ENCODE results near the gene PRAF2. TPM values are rescaled to one million over a fixed set of nuclear protein-coding genes. Genes with fewer than 3 reads are reported as not detected.

The PRAF2 gene
- total RNA-seq, 3 donors from 2014 or later (not counting 1 experiment from before 2014, with no cell fraction given): 18.1 to 24.8 (median 19.9) TPM

DNA sequence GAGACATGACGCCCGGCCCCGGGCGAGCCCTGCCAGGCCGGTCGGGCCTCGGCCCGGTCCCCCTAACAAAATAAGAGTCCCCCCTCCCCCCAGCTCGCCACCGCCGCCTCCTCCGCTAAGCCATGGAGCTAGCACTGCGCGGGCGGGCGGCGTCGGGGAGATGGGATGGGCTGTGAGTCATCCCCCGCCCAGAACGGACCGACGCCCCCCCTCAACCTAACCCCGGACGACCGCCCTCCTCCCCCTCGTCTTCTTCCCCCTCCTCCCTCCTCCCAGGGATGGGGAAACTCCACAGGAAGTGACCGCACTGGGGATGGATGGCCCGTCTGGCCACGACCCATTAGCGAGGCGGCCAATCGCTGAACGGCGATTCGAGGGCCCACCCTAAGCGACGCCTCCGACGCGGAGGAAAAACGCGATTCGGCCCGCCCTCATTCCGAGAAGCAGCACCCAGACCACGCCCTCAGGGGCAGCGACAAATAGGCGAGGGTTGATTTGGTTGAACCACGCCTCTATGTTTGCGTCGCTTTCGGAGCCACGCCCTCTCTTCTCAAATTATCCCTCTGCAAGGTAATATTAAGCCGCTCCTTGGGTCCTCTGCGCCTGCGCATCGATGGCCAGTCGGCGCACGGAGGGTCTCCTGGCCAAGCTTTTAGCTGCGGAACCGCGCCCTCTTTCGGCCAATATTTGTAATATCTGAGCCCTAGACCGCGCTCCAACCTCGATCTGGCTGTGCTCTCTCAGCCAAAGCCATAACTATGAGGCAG is 30.4 kb downstream of the PRAF2 start, which contains the start of gene TFE3:
Gene TFE3, minus strand, starts transcription at position 138 of the 767 bp plus-strand sequence. Its CDS starts 131 bp downstream, at position 7.
- Histone ChIP-seq H3K9me3 (ENCODE audit: control insufficient read depth, insufficient read depth, low read length) (no peaks in the 10 kb centered on the region), H3K4me1 (ENCODE audit: control insufficient read depth, insufficient read depth, low read length) (peaks cover 33% of the 10 kb centered on the region), H3K36me3 (ENCODE audit: control insufficient read depth, insufficient read depth, low read length) (peaks cover 10% of the 10 kb centered on the region), H3K27me3 (ENCODE audit: control insufficient read depth, insufficient read depth, low read length) (no peaks in the 10 kb centered on the region), H3K27ac (ENCODE audit: low read length) (peak within 1 kb of the TSS; percentile 94), H3K4me3 (ENCODE audit: low read length) (peak within 1 kb of the TSS; percentile 66)
- no peaks in the 10 kb centered on the region for H3K36me3 Mint-ChIP-seq
- ATAC-seq (peak; percentile 86 to 95 (median 86)), DNase-seq (peak; percentile 90 to 97)
- peak within 1 kb of the TSS; percentile 86 for H3K4me3 Mint-ChIP-seq
- no peaks in the 10 kb centered on the region for H3K27me3 Mint-ChIP-seq (ENCODE audit: low read depth in 2 of 2)
- no peaks in the 10 kb centered on the region for H3K9me3 Mint-ChIP-seq
- H3K4me1 Mint-ChIP-seq: peaks cover 23 to 33% of the 10 kb centered on the region in 2 donors
- H3K27ac Mint-ChIP-seq: peak within 1 kb of the TSS; percentile 89 to 92
- intact Hi-C loops (cut with micrococcal nuclease): loop anchor here (1.0 to 5.0 kb wide), 3 partner anchors 41 to 126 kb away; partner anchors contain the start of genes GRIPAP1 and PIM2
- WGBS (ENCODE audit: insufficient coverage): 0% methylated on average over 52 of the region's 67 CpGs
- TF ChIP-seq, protein P1, sequence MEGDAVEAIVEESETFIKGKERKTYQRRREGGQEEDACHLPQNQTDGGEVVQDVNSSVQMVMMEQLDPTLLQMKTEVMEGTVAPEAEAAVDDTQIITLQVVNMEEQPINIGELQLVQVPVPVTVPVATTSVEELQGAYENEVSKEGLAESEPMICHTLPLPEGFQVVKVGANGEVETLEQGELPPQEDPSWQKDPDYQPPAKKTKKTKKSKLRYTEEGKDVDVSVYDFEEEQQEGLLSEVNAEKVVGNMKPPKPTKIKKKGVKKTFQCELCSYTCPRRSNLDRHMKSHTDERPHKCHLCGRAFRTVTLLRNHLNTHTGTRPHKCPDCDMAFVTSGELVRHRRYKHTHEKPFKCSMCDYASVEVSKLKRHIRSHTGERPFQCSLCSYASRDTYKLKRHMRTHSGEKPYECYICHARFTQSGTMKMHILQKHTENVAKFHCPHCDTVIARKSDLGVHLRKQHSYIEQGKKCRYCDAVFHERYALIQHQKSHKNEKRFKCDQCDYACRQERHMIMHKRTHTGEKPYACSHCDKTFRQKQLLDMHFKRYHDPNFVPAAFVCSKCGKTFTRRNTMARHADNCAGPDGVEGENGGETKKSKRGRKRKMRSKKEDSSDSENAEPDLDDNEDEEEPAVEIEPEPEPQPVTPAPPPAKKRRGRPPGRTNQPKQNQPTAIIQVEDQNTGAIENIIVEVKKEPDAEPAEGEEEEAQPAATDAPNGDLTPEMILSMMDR (IDR thresholded peaks at IDR 0.05): peak; percentile 30

- ATAC-seq: no peak
- Mint-ChIP-seq H3K27me3 (ENCODE audit: low read depth in 2 of 2) (no peaks in the 10 kb centered on the region), H3K4me3 (peak overlapping the region; percentile 86), H3K4me1 (peaks cover 23 to 33% of the 10 kb centered on the region in 2 donors), H3K36me3 (no peaks in the 10 kb centered on the region), H3K9me3 (no peaks in the 10 kb centered on the region), H3K27ac (peak overlapping the region; percentile 89 to 92)
- intact Hi-C loops (cut with micrococcal nuclease): loop anchor here (1.0 to 5.0 kb wide), 3 partner anchors 40 to 125 kb away; partner anchors contain the start of genes GRIPAP1 and PIM2
- Histone ChIP-seq H3K4me1 (ENCODE audit: control insufficient read depth, insufficient read depth, low read length) (peaks cover 33% of the 10 kb centered on the region), H3K27me3 (ENCODE audit: control insufficient read depth, insufficient read depth, low read length) (no peaks in the 10 kb centered on the region), H3K36me3 (ENCODE audit: control insufficient read depth, insufficient read depth, low read length) (peaks cover 16% of the 10 kb centered on the region), H3K4me3 (ENCODE audit: low read length) (peak overlapping the region; percentile 66), H3K27ac (ENCODE audit: low read length) (peak overlapping the region; percentile 94), H3K9me3 (ENCODE audit: control insufficient read depth, insufficient read depth, low read length) (no peaks in the 10 kb centered on the region)
- TF ChIP-seq, protein P1 (IDR thresholded peaks at IDR 0.05): no peak
- no peak for DNase-seq
- under 1% methylated on average over 29 of the region's 29 CpGs for WGBS (ENCODE audit: insufficient coverage)
These were observed 31.1 kb downstream of the PRAF2 start for GRCh38 chrX:49042581-49043219.

DNA sequence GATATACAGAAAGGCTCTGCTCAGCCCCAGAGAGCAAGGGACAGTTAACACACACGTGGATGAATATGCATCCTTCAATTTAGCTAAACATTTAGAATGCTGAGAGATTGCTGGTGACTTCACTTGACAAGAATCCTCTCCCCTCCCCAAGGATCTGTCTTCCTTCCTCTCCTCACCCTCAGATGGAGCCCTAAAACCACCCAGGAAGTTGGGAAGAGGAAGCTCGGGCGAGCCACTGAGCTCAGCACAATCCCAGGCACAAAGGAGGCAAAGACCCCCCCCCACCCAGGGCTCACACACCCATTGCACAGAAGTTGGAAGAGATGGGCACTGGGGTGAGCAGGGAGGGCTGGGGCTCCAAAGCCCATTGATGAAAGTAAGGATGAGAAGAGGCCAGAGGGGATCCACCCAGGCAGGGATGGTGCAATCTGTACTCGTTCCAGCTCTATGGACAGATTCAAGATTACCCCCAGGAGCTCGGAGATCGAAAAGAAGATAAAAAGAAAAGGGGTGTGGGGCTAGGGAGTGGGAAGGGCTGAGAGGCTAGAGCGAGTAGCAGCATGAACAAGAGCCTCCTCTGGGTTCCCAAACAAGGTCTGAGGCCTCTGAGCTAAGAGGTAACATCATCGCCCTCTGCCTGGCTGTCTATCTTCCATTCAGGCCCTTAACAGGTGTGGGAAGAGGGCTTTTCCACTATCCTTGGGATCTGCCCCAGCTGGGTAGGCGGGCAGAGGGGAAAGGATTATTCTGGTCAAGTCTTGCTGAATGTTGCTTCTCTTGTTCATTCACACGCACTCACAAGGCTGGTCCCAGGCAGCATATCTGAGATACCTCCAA is 31.8 kb downstream of the PRAF2 start:
- no peaks in the 10 kb centered on the region for H3K36me3 Mint-ChIP-seq
- 32% methylated on average over 4 of the region's 10 CpGs for WGBS (ENCODE audit: insufficient coverage)
- intact Hi-C loops (cut with micrococcal nuclease): loop anchor here (2.0 to 5.0 kb wide), 2 partner anchors 39 to 125 kb away; partner anchors contain the start of genes GRIPAP1 and PIM2
- H3K4me1 Mint-ChIP-seq: peaks cover 23 to 33% of the 10 kb centered on the region in 2 donors
- peak overlapping the region; percentile 66 for H3K4me3 ChIP-seq (ENCODE audit: low read length)
- peak in 1 of 2 donors; percentile 28 for DNase-seq
- no peaks in the 10 kb centered on the region for H3K27me3 ChIP-seq (ENCODE audit: control insufficient read depth, insufficient read depth, low read length)
- H3K9me3 ChIP-seq (ENCODE audit: control insufficient read depth, insufficient read depth, low read length): no peaks in the 10 kb centered on the region
- H3K4me1 ChIP-seq (ENCODE audit: control insufficient read depth, insufficient read depth, low read length): peaks cover 33% of the 10 kb centered on the region
- H3K27ac Mint-ChIP-seq: peak overlapping the region; percentile 89 to 92
- peak overlapping the region; percentile 86 for H3K4me3 Mint-ChIP-seq
- TF ChIP-seq, protein P1 (IDR thresholded peaks at IDR 0.05): no peak
- H3K9me3 Mint-ChIP-seq: no peaks in the 10 kb centered on the region
- H3K36me3 ChIP-seq (ENCODE audit: control insufficient read depth, insufficient read depth, low read length): peaks cover 17% of the 10 kb centered on the region
- no peak for ATAC-seq
- H3K27me3 Mint-ChIP-seq (ENCODE audit: low read depth in 2 of 2): no peaks in the 10 kb centered on the region
- H3K27ac ChIP-seq (ENCODE audit: low read length): peak overlapping the region; percentile 94

Data from natural killer cell (primary cell).